H1 (cell line): ENCODE measurements around the gene KLHL3. TPM values are rescaled to one million over a fixed set of nuclear protein-coding genes. Genes with fewer than 3 reads are reported as not detected.

Experiments used
- CTCF ChIA-PET: fragments of 300-600 bp; sonication (Branson Sonifier 250); formaldehyde crosslinking; loops from one replicate; lab custom pipeline; 2021; ENCODE audit not compliant: partially characterized antibody; lab: Charles Lee
- POLR2A ChIA-PET: fragments of 300-600 bp; sonication (Branson Sonifier 250); formaldehyde crosslinking; loops from one replicate; lab custom pipeline; 2021; ENCODE audit warnings: inconsistent platforms; ENCODE audit not compliant: partially characterized antibody; lab: Charles Lee
- DNase-seq, 2 experiments: peaks; one replicate each; pipeline versions ENCODE4 v3.0.0 to v3.0.0-alpha.2; 2010 to 2022; ENCODE audit warnings: low spot score in 2 of 2, low read depth in 1 of 2, mixed read lengths in 1 of 2
- FAIRE-seq: peaks from 2 replicates; lab custom pipeline; 2011; peaks lifted over from hg19 to GRCh38; lab: Jason Lieb, UNC
- H2AFZ ChIP-seq: 2 replicates; pipeline ENCODE4 v1.8.1; 2012; ENCODE audit warnings: low read length, inconsistent platforms
- H2AK5ac ChIP-seq: 2 replicates; pipeline ENCODE4 v1.6.1; 2013; ENCODE audit warnings: low read depth, low read length
- H2BK120ac ChIP-seq: replicated peaks from 2 replicates; pipeline ENCODE3; 2013; ENCODE audit warnings: low read depth, low read length, inconsistent platforms
- H2BK12ac ChIP-seq: 2 replicates; pipeline ENCODE4 v1.6.1; 2013; ENCODE audit warnings: low read depth, low read length
- H2BK15ac ChIP-seq: 2 replicates; pipeline ENCODE4 v1.6.1; 2013; ENCODE audit warnings: low read length
- H2BK20ac ChIP-seq: 2 replicates; pipeline ENCODE4 v1.6.1; 2013; ENCODE audit warnings: low read length
- H2BK5ac ChIP-seq: 2 replicates; pipeline ENCODE4 v1.6.1; 2013; ENCODE audit warnings: low read depth, low read length
- H3K14ac ChIP-seq: 2 replicates; pipeline ENCODE4 v1.6.1; 2013; ENCODE audit warnings: inconsistent platforms; ENCODE audit not compliant: insufficient read length
- H3K18ac ChIP-seq: 2 replicates; pipeline ENCODE4 v1.6.1; 2013; ENCODE audit warnings: low read length; ENCODE audit errors: extremely low read depth
- H3K23ac ChIP-seq: 2 replicates; pipeline ENCODE4 v1.6.1; 2013; ENCODE audit warnings: inconsistent platforms; ENCODE audit not compliant: insufficient read length
- H3K23me2 ChIP-seq: 2 replicates; pipeline ENCODE4 v1.6.1; 2013; ENCODE audit warnings: low read depth, low read length
- H3K27ac ChIP-seq: 2 replicates; pipeline ENCODE4 v1.6.1; 2011; ENCODE audit warnings: low read depth, low read length, inconsistent platforms
- H3K27me3 ChIP-seq, 4 experiments: replicated peaks in 1 of 4; 1 replicate in 1 of 4; 2 replicates in 3 of 4; pipeline versions ENCODE4 v1.6.1 to v1.8.1; 2011 to 2013; ENCODE audit warnings: low read length in 3 of 4, mild to moderate bottlenecking in 3 of 4, inconsistent platforms in 2 of 4, mixed read lengths in 2 of 4, moderate library complexity in 1 of 4; ENCODE audit not compliant: control insufficient read depth in 3 of 4, insufficient read depth in 3 of 4; ENCODE audit errors: extremely low read depth in 1 of 4
- H3K36me3 ChIP-seq, 4 experiments: 2 replicates each; pipeline versions ENCODE4 v1.6.1 to v1.8.1; 2011 to 2013; ENCODE audit warnings: mild to moderate bottlenecking in 4 of 4, low read length in 3 of 4, moderate library complexity in 2 of 4, control low read depth in 1 of 4, inconsistent platforms in 1 of 4; ENCODE audit not compliant: insufficient read depth in 4 of 4, control insufficient read depth in 2 of 4
- H3K4ac ChIP-seq: replicated peaks from 2 replicates; pipeline ENCODE3; 2013; ENCODE audit warnings: low read length, low read depth, mixed read lengths, inconsistent platforms; ENCODE audit not compliant: insufficient read length
- H3K4me1 ChIP-seq, 4 experiments: replicated peaks in 1 of 4; 1 replicate in 1 of 4; 2 replicates in 3 of 4; pipeline versions ENCODE4 v1.6.1 to v1.8.1; 2011 to 2013; ENCODE audit warnings: low read length in 3 of 4, inconsistent platforms in 2 of 4, mixed read lengths in 1 of 4; ENCODE audit not compliant: insufficient read depth in 4 of 4, control insufficient read depth in 3 of 4
- H3K4me2 ChIP-seq, 2 experiments: 2 replicates each; pipeline versions ENCODE4 v1.6.1 to v1.8.1; 2011 to 2013; ENCODE audit warnings: low read depth in 2 of 2, low read length in 2 of 2, control low read depth in 1 of 2, inconsistent platforms in 1 of 2, mild to moderate bottlenecking in 1 of 2; ENCODE audit not compliant: insufficient read depth in 1 of 2
- H3K4me3 ChIP-seq, 4 experiments: fragments of 200-600, 300-600 bp in 1 of 4; sonication (generic), shearing (Covaris generic), sonication (Bioruptor Twin) in 1 of 4; 2 replicates each; pipeline versions ENCODE4 v1.5.1 to v1.8.1; 2011 to 2016; ENCODE audit warnings: low read length in 4 of 4, low read depth in 3 of 4, control low read depth in 2 of 4, inconsistent platforms in 2 of 4, mild to moderate bottlenecking in 2 of 4, mixed read lengths in 1 of 4, moderate library complexity in 1 of 4; ENCODE audit not compliant: insufficient read depth in 2 of 4; ENCODE audit errors: extremely low read depth in 1 of 4
- H3K56ac ChIP-seq: replicated peaks from 2 replicates; pipeline ENCODE3; 2013; ENCODE audit warnings: low read depth, mild to moderate bottlenecking, mixed read lengths, low read length, inconsistent platforms; ENCODE audit not compliant: insufficient read length
- H3K79me1 ChIP-seq: 2 replicates; pipeline ENCODE4 v1.6.1; 2013; ENCODE audit warnings: low read depth, low read length, control low read depth
- H3K79me2 ChIP-seq, 2 experiments: 2 replicates each; pipeline versions ENCODE4 v1.6.1 to v1.8.1; 2012 to 2013; ENCODE audit warnings: low read length in 2 of 2, mild to moderate bottlenecking in 2 of 2, inconsistent platforms in 1 of 2; ENCODE audit not compliant: insufficient read depth in 2 of 2, control insufficient read depth in 1 of 2
- H3K9ac ChIP-seq, 4 experiments: replicated peaks in 1 of 4; 1 replicate in 1 of 4; 2 replicates in 3 of 4; pipeline versions ENCODE4 v1.6.1 to v1.8.1; 2011 to 2013; ENCODE audit warnings: low read depth in 3 of 4, low read length in 3 of 4, control low read depth in 2 of 4, mild to moderate bottlenecking in 2 of 4, moderate library complexity in 2 of 4, inconsistent platforms in 1 of 4; ENCODE audit errors: extremely low read depth in 1 of 4
- H3K9me3 ChIP-seq, 2 experiments: 2 replicates each; pipeline versions ENCODE4 v1.6.1 to v1.8.1; 2012 to 2013; ENCODE audit warnings: mild to moderate bottlenecking in 2 of 2, moderate library complexity in 2 of 2, control low read depth in 1 of 2, inconsistent platforms in 1 of 2, low read depth in 1 of 2, low read length in 1 of 2, mixed read lengths in 1 of 2; ENCODE audit not compliant: insufficient read depth in 2 of 2
- H4K20me1 ChIP-seq, 2 experiments: replicated peaks in 1 of 2; 2 replicates each; pipeline versions ENCODE3 to v1.8.1; 2011 to 2013; ENCODE audit warnings: inconsistent platforms in 2 of 2, low read length in 2 of 2, mild to moderate bottlenecking in 1 of 2; ENCODE audit not compliant: insufficient read depth in 2 of 2, control insufficient read depth in 1 of 2
- H4K5ac ChIP-seq: 2 replicates; pipeline ENCODE4 v1.6.1; 2013; ENCODE audit warnings: low read length, low read depth, mixed read lengths, inconsistent platforms; ENCODE audit not compliant: insufficient read length
- H4K8ac ChIP-seq: 2 replicates; pipeline ENCODE4 v1.8.0; 2013; ENCODE audit warnings: mild to moderate bottlenecking, moderate library complexity, low read length, inconsistent platforms; ENCODE audit not compliant: insufficient read depth; ENCODE audit errors: extremely low read depth
- H4K91ac ChIP-seq: replicated peaks from 2 replicates; pipeline ENCODE3; 2013; ENCODE audit warnings: low read length, mixed read lengths, inconsistent platforms; ENCODE audit not compliant: insufficient read length
- BRCA1 ChIP-seq: IDR thresholded peaks from 2 replicates; pipeline ENCODE4 v1.6.1; 2012; ENCODE audit warnings: low read depth, low read length, improper control_type of control experiment
- CREB1 ChIP-seq: IDR thresholded peaks from 2 replicates; pipeline ENCODE4 v1.6.1; 2012; ENCODE audit warnings: inconsistent platforms
- EP300 ChIP-seq, 2 experiments: IDR thresholded peaks; 1 replicate in 1 of 2; 2 replicates in 1 of 2; pipeline ENCODE4 v1.6.1; 2011 to 2012; ENCODE audit warnings: low read depth in 2 of 2, low read length in 2 of 2, mild to moderate bottlenecking in 2 of 2, borderline replicate concordance in 1 of 2, inconsistent platforms in 1 of 2, moderate library complexity in 1 of 2
- SAP30 ChIP-seq: fragments of 300-600 bp; sonication (generic); IDR thresholded peaks from 2 replicates; pipeline ENCODE4 v1.7.1; 2012; ENCODE audit warnings: low read length, moderate library complexity, mild to moderate bottlenecking, inconsistent platforms; ENCODE audit not compliant: insufficient read depth, insufficient replicate concordance
- SP2 ChIP-seq: IDR thresholded peaks from 2 replicates; pipeline ENCODE4 v1.6.1; 2012; ENCODE audit warnings: mild to moderate bottlenecking, low read length, inconsistent platforms
- TBP ChIP-seq: IDR thresholded peaks from 2 replicates; pipeline ENCODE4 v1.6.1; 2011; ENCODE audit warnings: low read depth, low read length, improper control_type of control experiment
- WGBS, 2 experiments: shearing (Covaris generic) in 1 of 2; methylation state at CpG; one replicate each; pipeline versions ENCODE4 v1.1.6 to v1.1.7; 2013 to 2015; ENCODE audit warnings: low lambda C conversion rate in 2 of 2, mixed read lengths in 2 of 2, inconsistent platforms in 1 of 2, low coverage in 1 of 2, missing lambda C conversion rate in 1 of 2; ENCODE audit not compliant: insufficient replicate concordance in 2 of 2, insufficient coverage in 1 of 2, insufficient read length in 1 of 2; ENCODE audit errors: extremely low coverage in 1 of 2, missing lambda C conversion rate in 1 of 2; 5-methylcytosine and 5-hydroxymethylcytosine counted together
- polyA plus RNA-seq, 7 experiments: library from polyadenylated mRNA; depleted of rRNA in 3 of 7; stranded (reverse) in 5 of 7; unstranded in 2 of 7; fragments of >200 nt in 5 of 7; fragments of 200-250 nt in 2 of 7; gene quantifications; 1 replicate in 5 of 7; 2 replicates in 1 of 7; 4 replicates in 1 of 7; pipeline versions ENCODE4 v1.2.1 to v1.2.3, GENCODE V29; 2011 to 2013; ENCODE audit warnings: missing spikeins in 2 of 7, mixed read lengths in 2 of 7
- total RNA-seq: library from RNA; stranded (reverse); fragmentation: NEBNext Ultra II Directional; extraction: Animal tissue kit (Norgen Biotek cat#: 25700); gene quantifications from 2 replicates; pipeline ENCODE4 v1.2.1, GENCODE V29; 2021
- TF ChIP-seq, protein P1 (sequence below), 3 experiments: IDR thresholded peaks; 1 replicate in 2 of 3; 2 replicates in 1 of 3; pipeline versions ENCODE4 v1.5.1 to v1.6.1; 2011; ENCODE audit warnings: low read length in 3 of 3, mild to moderate bottlenecking in 3 of 3, inconsistent platforms in 2 of 3, low read depth in 1 of 3, moderate library complexity in 1 of 3; ENCODE audit not compliant: insufficient read depth in 1 of 3; ENCODE audit errors: control extremely low read depth in 1 of 3
- TF ChIP-seq, protein P2 (sequence below): IDR thresholded peaks from 2 replicates; pipeline ENCODE4 v1.6.1; 2012; ENCODE audit warnings: inconsistent platforms
- TF ChIP-seq, protein P3 (sequence below): IDR thresholded peaks from 2 replicates; pipeline ENCODE4 v1.6.1; 2011; ENCODE audit warnings: low read depth, mild to moderate bottlenecking, low read length; ENCODE audit not compliant: insufficient read depth

KLHL3 gene
- total and polyA plus RNA-seq, 2 of the 8 experiments (the other 6 are each of a cell fraction or from before 2014, with no cell fraction given): 7.4 to 13.7 TPM

DNA sequence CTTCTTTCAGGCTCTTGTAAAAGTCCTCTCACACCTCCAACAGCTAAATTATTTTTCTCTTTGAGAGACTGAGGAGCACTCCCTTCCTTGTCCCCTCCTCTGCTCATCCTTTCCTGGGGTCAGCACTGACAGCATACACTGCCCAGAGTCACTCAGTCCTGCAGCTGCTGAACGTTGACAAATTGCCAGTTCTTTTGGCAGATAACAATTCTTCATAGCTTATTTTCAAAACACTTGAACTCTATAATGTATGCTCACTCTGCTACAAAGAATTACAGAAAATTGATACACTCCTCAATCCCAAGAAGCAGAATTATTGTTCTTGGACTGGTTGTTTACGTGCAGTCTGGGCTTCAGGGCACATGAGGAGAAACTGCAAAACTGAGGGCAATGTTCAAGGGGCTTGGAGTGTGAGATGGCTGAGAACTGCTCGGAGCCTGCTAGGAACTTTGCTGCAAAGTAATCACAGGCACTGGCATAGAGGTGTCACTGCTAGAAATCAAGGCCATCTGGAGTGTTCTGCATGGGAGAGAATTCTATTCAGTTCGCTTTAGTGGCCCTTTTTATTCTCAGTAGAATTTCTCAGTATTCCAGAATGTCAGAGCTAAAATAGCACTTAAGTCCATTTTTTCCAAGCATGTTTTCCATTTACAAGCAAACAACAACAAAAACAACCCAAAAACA lies 140.4 kb downstream of the KLHL3 start:
- no peaks in the 10 kb centered on the region for H4K20me1 ChIP-seq
- H3K23me2 ChIP-seq: no peaks in the 10 kb centered on the region
- H2BK20ac ChIP-seq: no peak overlapping the region
- H3K4me2 ChIP-seq: no peak overlapping the region
- no peak overlapping the region for H4K8ac ChIP-seq
- H4K91ac ChIP-seq: no peak overlapping the region
- H3K79me1 ChIP-seq: no peaks in the 10 kb centered on the region
- H2BK15ac ChIP-seq: no peak overlapping the region
- no peak overlapping the region for H3K27ac ChIP-seq
- H4K5ac ChIP-seq: no peak overlapping the region
- ChIA-PET CTCF (interaction anchor here (1.1 to 2.0 kb wide), 3 partner anchors 10 to 301 kb away, joined by 3 to 7 read pairs (median 4); no protein-coding TSS in a partner anchor), POLR2A (no interaction called here)
- H3K14ac ChIP-seq: no peak overlapping the region
- H2BK12ac ChIP-seq: no peak overlapping the region
- H3K4me1 ChIP-seq: no peaks in the 10 kb centered on the region
- H3K9ac ChIP-seq: no peak overlapping the region
- FAIRE-seq (no peak), DNase-seq (no peak)
- H2BK5ac ChIP-seq: no peak overlapping the region
- no peaks in the 10 kb centered on the region for H3K27me3 ChIP-seq
- WGBS, 2 experiments: 84% methylated on average over 4 of the region's 4 CpGs; no CpG with 5 or more reads in 1 of the 2 experiments
- H3K23ac ChIP-seq: no peak overlapping the region
- peaks cover 0 to 2% of the 10 kb centered on the region in 2 experiments; a peak in 1 of 4 replicates for H3K9me3 ChIP-seq
- H2BK120ac ChIP-seq: no peak overlapping the region
- H3K18ac ChIP-seq: no peak overlapping the region
- no peak overlapping the region for H3K4ac ChIP-seq
- H3K4me3 ChIP-seq: no peak overlapping the region
- no peaks in the 10 kb centered on the region for H3K36me3 ChIP-seq
- H3K79me2 ChIP-seq: no peaks in the 10 kb centered on the region
- no peak overlapping the region for H2AK5ac ChIP-seq
- no peak overlapping the region for H2AFZ ChIP-seq
- H3K56ac ChIP-seq: no peak overlapping the region
- TF ChIP-seq, protein P1, sequence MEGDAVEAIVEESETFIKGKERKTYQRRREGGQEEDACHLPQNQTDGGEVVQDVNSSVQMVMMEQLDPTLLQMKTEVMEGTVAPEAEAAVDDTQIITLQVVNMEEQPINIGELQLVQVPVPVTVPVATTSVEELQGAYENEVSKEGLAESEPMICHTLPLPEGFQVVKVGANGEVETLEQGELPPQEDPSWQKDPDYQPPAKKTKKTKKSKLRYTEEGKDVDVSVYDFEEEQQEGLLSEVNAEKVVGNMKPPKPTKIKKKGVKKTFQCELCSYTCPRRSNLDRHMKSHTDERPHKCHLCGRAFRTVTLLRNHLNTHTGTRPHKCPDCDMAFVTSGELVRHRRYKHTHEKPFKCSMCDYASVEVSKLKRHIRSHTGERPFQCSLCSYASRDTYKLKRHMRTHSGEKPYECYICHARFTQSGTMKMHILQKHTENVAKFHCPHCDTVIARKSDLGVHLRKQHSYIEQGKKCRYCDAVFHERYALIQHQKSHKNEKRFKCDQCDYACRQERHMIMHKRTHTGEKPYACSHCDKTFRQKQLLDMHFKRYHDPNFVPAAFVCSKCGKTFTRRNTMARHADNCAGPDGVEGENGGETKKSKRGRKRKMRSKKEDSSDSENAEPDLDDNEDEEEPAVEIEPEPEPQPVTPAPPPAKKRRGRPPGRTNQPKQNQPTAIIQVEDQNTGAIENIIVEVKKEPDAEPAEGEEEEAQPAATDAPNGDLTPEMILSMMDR (IDR thresholded peaks at IDR 0.05; ENCODE audit: control extremely low read depth in 1 of 3, insufficient read depth in 1 of 3, low read depth in 1 of 3, low read length in 3 of 3): no peak
- TF ChIP-seq BRCA1 (no peak), EP300 (IDR thresholded peaks at IDR 0.05; ENCODE audit: borderline replicate concordance in 1 of 2, low read depth in 2 of 2, low read length in 2 of 2) (no peak), TBP (no peak), CREB1 (no peak), SP2 (no peak), SAP30 (no peak)
- TF ChIP-seq, protein P2, sequence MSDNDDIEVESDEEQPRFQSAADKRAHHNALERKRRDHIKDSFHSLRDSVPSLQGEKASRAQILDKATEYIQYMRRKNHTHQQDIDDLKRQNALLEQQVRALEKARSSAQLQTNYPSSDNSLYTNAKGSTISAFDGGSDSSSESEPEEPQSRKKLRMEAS: no peak
- TF ChIP-seq, protein P3, sequence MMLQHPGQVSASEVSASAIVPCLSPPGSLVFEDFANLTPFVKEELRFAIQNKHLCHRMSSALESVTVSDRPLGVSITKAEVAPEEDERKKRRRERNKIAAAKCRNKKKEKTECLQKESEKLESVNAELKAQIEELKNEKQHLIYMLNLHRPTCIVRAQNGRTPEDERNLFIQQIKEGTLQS: no peak
